ENCODE measurements around the gene KREMEN2.

DNA sequence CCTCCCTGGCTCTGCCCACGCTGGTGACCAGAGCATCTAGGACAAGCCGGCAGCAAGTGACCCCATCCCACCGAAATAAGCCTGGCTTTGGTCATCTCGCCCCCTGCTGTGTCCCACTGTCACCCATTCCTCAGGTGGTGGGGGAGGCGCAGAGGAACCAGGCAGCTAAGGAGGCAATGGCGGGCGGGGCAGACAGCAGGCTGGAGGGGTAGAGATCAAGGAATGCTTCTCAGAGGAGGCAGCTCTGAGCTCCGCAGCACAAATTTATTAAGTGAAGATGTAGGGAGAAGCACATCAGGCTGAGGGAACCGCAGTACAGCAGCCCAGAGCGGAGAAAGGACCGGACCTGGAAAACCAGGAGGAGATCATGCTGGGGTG lies 7.5 kb upstream of the KREMEN2 start:
- no peak for TF ChIP-seq RNF2 (IDR thresholded peaks at IDR 0.05; ENCODE audit: borderline replicate concordance, low read depth, low read length, missing control alignments, poor library complexity, severe bottlenecking)
- TF ChIP-seq SIN3A (conservative IDR thresholded peaks at IDR 0.05 in 1 of 2, IDR thresholded peaks at IDR 0.05 in 1 of 2; ENCODE audit: low read depth in 1 of 2, low read length in 2 of 2) = no peak
- TF ChIP-seq, protein P1, sequence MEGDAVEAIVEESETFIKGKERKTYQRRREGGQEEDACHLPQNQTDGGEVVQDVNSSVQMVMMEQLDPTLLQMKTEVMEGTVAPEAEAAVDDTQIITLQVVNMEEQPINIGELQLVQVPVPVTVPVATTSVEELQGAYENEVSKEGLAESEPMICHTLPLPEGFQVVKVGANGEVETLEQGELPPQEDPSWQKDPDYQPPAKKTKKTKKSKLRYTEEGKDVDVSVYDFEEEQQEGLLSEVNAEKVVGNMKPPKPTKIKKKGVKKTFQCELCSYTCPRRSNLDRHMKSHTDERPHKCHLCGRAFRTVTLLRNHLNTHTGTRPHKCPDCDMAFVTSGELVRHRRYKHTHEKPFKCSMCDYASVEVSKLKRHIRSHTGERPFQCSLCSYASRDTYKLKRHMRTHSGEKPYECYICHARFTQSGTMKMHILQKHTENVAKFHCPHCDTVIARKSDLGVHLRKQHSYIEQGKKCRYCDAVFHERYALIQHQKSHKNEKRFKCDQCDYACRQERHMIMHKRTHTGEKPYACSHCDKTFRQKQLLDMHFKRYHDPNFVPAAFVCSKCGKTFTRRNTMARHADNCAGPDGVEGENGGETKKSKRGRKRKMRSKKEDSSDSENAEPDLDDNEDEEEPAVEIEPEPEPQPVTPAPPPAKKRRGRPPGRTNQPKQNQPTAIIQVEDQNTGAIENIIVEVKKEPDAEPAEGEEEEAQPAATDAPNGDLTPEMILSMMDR (IDR thresholded peaks at IDR 0.05; ENCODE audit: control extremely low read depth in 1 of 3, insufficient read depth in 1 of 3, low read depth in 1 of 3, low read length in 3 of 3) = no peak
- TF ChIP-seq HDAC6 (IDR thresholded peaks at IDR 0.05; ENCODE audit: low read depth, low read length) = no peak
- no peak for TF ChIP-seq CEBPB (IDR thresholded peaks at IDR 0.05; ENCODE audit: low read depth, low read length)
- TF ChIP-seq HDAC2 (IDR thresholded peaks at IDR 0.05; ENCODE audit: borderline replicate concordance in 1 of 2, low read depth in 2 of 2, low read length in 2 of 2) = no peak
- no peak for TF ChIP-seq RBBP5 (IDR thresholded peaks at IDR 0.05; ENCODE audit: borderline replicate concordance, low read depth, low read length)
